HCEC 1CT (cell line): ENCODE results near the gene RAP1GAP.
"Not testable (repeated sequence)": the region's sequence is repeated elsewhere in the genome, so short reads cannot be mapped to it uniquely, and the experiment has no call there.

Source experiments
- DNase-seq: peaks from one replicate; pipeline ENCODE4 v3.0.0-alpha.2; 2017

Gene RAP1GAP

GRCh38 chr1:21674957-21675356 lies 5.8 kb upstream of the RAP1GAP start:
- DNase-seq = no peak

- not testable (repeated sequence) for DNase-seq
Observed at GRCh38 chr1:21673853-21674252, 4.7 kb upstream of the RAP1GAP start.

GRCh38 chr1:21673277-21673780 lies 4.2 kb upstream of the RAP1GAP start:
- peak; percentile 5 for DNase-seq

- DNase-seq = peak; percentile 10
Observed at GRCh38 chr1:21672478-21673276, 3.5 kb upstream of the RAP1GAP start.

GRCh38 chr1:21671915-21672314 lies 2.8 kb upstream of the RAP1GAP start:
- no peak for DNase-seq

- DNase-seq = no peak
Observed at GRCh38 chr1:21670956-21671902, 2.1 kb upstream of the RAP1GAP start.

GRCh38 chr1:21670059-21670881 lies 1.1 kb upstream of the RAP1GAP start:
- no peak for DNase-seq

GRCh38 chr1:21668951-21669257 lies 253 bp downstream of the RAP1GAP start:
- DNase-seq = no peak

- DNase-seq = no peak
Observed at GRCh38 chr1:21668232-21668950, 766 bp downstream of the RAP1GAP start.

GRCh38 chr1:21667348-21668231 lies 1.6 kb downstream of the RAP1GAP start:
- no peak for DNase-seq

- DNase-seq = no peak
Observed at GRCh38 chr1:21666576-21667320, 2.4 kb downstream of the RAP1GAP start.

- no peak for DNase-seq
Observed at GRCh38 chr1:21665711-21666575, 3.2 kb downstream of the RAP1GAP start.

- DNase-seq = no peak
Observed at GRCh38 chr1:21664806-21665588, 4.2 kb downstream of the RAP1GAP start.

- no peak for DNase-seq
Observed at GRCh38 chr1:21663951-21664805, 5.0 kb downstream of the RAP1GAP start.

- DNase-seq = no peak
Observed at GRCh38 chr1:21663248-21663950, 5.8 kb downstream of the RAP1GAP start.

- DNase-seq = no peak
Observed at GRCh38 chr1:21662426-21663247, 6.5 kb downstream of the RAP1GAP start.
